IMR-90 (cell line): ENCODE measurements around the gene NFATC1. TPM values are rescaled to one million over a fixed set of nuclear protein-coding genes. Genes with fewer than 3 reads are reported as not detected.

Experiments
- ATAC-seq: fragments of 200-7000 bp; cut with Tn5 transposase; 2 replicates; pipeline ENCODE4 v1.9.1; 2020; ENCODE audit warnings: low read depth, mild to moderate bottlenecking, moderate library complexity
- BruUV-seq: library from RNA; stranded (reverse); fragments of 400-500 nt; replicated peaks from 2 replicates; lab custom pipeline; 2021; lab: Mats Ljungman, UMichigan
- CTCF ChIA-PET: fragments of 300-600 bp; formaldehyde crosslinking; extraction: SDS; loops from one replicate; lab custom pipeline; 2021; ENCODE audit warnings: antibody characterized with exemption; lab: Yijun Ruan, JAX
- POLR2A ChIA-PET: fragments of 300-600 bp; sonication (Branson Sonifier 250); formaldehyde crosslinking; loops from one replicate; lab custom pipeline; 2022; ENCODE audit warnings: antibody characterized with exemption; ENCODE audit not compliant: unreplicated experiment; lab: Charles Lee
- DNase-seq: peaks from one replicate; pipeline ENCODE4 v3.0.0; 2013
- H2AFZ ChIP-seq: replicated peaks from 2 replicates; pipeline ENCODE3; 2013; ENCODE audit warnings: low read length, mild to moderate bottlenecking; ENCODE audit not compliant: poor library complexity
- H2AK5ac ChIP-seq: 2 replicates; pipeline ENCODE4 v1.6.1; 2013; ENCODE audit warnings: low read depth, low read length, inconsistent platforms
- H2AK9ac ChIP-seq: replicated peaks from 2 replicates; pipeline ENCODE3; 2013; ENCODE audit warnings: mild to moderate bottlenecking, low read depth, low read length, moderate library complexity; ENCODE audit not compliant: poor library complexity
- H2BK120ac ChIP-seq: 2 replicates; pipeline ENCODE4 v1.6.1; 2013; ENCODE audit warnings: low read depth, low read length, inconsistent platforms
- H2BK15ac ChIP-seq: 3 replicates; pipeline ENCODE4 v1.6.1; 2013; ENCODE audit warnings: low read depth, low read length, inconsistent platforms
- H2BK20ac ChIP-seq: 2 replicates; pipeline ENCODE4 v1.6.1; 2013; ENCODE audit warnings: low read depth, mild to moderate bottlenecking, inconsistent platforms, low read length, moderate library complexity
- H2BK5ac ChIP-seq: 2 replicates; pipeline ENCODE4 v1.6.1; 2013; ENCODE audit warnings: mild to moderate bottlenecking, low read depth, low read length, inconsistent platforms; ENCODE audit not compliant: poor library complexity, severe bottlenecking
- H3K14ac ChIP-seq: replicated peaks from 2 replicates; pipeline ENCODE4 v1.6.1; 2013; ENCODE audit warnings: low read depth, low read length, inconsistent platforms
- H3K18ac ChIP-seq: 2 replicates; pipeline ENCODE4 v1.6.1; 2013; ENCODE audit warnings: low read depth, low read length, control low read depth
- H3K23ac ChIP-seq: 2 replicates; pipeline ENCODE4 v1.6.1; 2013; ENCODE audit warnings: low read depth, low read length, inconsistent platforms
- H3K27ac ChIP-seq: 2 replicates; pipeline ENCODE4 v1.5.1; 2013; ENCODE audit warnings: mild to moderate bottlenecking, control low read depth, low read length; ENCODE audit not compliant: insufficient read depth
- H3K27me3 ChIP-seq: 2 replicates; pipeline ENCODE4 v1.6.1; 2013; ENCODE audit warnings: low read length; ENCODE audit not compliant: control insufficient read depth, insufficient read depth
- H3K36me3 ChIP-seq: 2 replicates; pipeline ENCODE4 v1.6.1; 2013; ENCODE audit warnings: low read length, mixed read lengths; ENCODE audit not compliant: control insufficient read depth, insufficient read depth
- H3K4ac ChIP-seq: 2 replicates; pipeline ENCODE4 v1.6.1; 2013; ENCODE audit warnings: low read depth, low read length, inconsistent platforms
- H3K4me1 ChIP-seq: 2 replicates; pipeline ENCODE4 v1.6.1; 2013; ENCODE audit warnings: low read length, mixed read lengths; ENCODE audit not compliant: control insufficient read depth, insufficient read depth
- H3K4me2 ChIP-seq: 2 replicates; pipeline ENCODE4 v1.6.1; 2013; ENCODE audit warnings: low read depth, mild to moderate bottlenecking, control low read depth, low read length, moderate library complexity
- H3K4me3 ChIP-seq: 2 replicates; pipeline ENCODE4 v1.5.1; 2013; ENCODE audit warnings: low read depth, mild to moderate bottlenecking, control low read depth, low read length, moderate library complexity; ENCODE audit not compliant: insufficient read depth
- H3K56ac ChIP-seq: 2 replicates; pipeline ENCODE4 v1.6.1; 2013; ENCODE audit warnings: low read length, inconsistent platforms; ENCODE audit not compliant: insufficient read depth; ENCODE audit errors: extremely low read depth
- H3K79me1 ChIP-seq, 2 experiments: 2 replicates each; pipeline ENCODE4 v1.6.1; 2013; ENCODE audit warnings: low read length in 2 of 2, inconsistent platforms in 1 of 2, low read depth in 1 of 2
- H3K9ac ChIP-seq: 2 replicates; pipeline ENCODE4 v1.6.1; 2013; ENCODE audit warnings: low read depth, low read length, control low read depth
- H3K9me1 ChIP-seq: 2 replicates; pipeline ENCODE4 v1.6.1; 2013; ENCODE audit warnings: low read length, inconsistent platforms; ENCODE audit not compliant: insufficient read depth
- H3K9me3 ChIP-seq: 2 replicates; pipeline ENCODE4 v1.6.1; 2013; ENCODE audit warnings: low read length; ENCODE audit not compliant: control insufficient read depth, insufficient read depth
- H4K20me1 ChIP-seq: 2 replicates; pipeline ENCODE4 v1.6.1; 2013; ENCODE audit warnings: low read length, inconsistent platforms; ENCODE audit not compliant: insufficient read depth
- H4K5ac ChIP-seq: 2 replicates; pipeline ENCODE4 v1.6.1; 2013; ENCODE audit warnings: mild to moderate bottlenecking, low read depth, low read length, control low read depth
- H4K8ac ChIP-seq, 2 experiments: 2 replicates each; pipeline ENCODE4 v1.6.1; 2013; ENCODE audit warnings: low read depth in 2 of 2, low read length in 2 of 2, control low read depth in 1 of 2, inconsistent platforms in 1 of 2
- H4K91ac ChIP-seq: 2 replicates; pipeline ENCODE4 v1.6.1; 2013; ENCODE audit warnings: low read depth, low read length, inconsistent platforms; ENCODE audit not compliant: insufficient read depth
- BHLHE40 ChIP-seq: fragments of 150-350 bp; IDR thresholded peaks from 2 replicates; pipeline ENCODE4 v1.6.1; 2016; ENCODE audit warnings: mild to moderate bottlenecking, low read depth, low read length
- CEBPB ChIP-seq: IDR thresholded peaks from 2 replicates; pipeline ENCODE4 v1.6.1; 2012; ENCODE audit warnings: low read depth, low read length, improper control_type of control experiment
- CHD1 ChIP-seq: IDR thresholded peaks from 2 replicates; pipeline ENCODE4 v1.6.1; 2012; ENCODE audit warnings: low read depth, low read length, improper control_type of control experiment
- FOS ChIP-seq: fragments of 150-350 bp; IDR thresholded peaks from 2 replicates; pipeline ENCODE4 v1.6.1; 2016; ENCODE audit warnings: low read depth, low read length
- MAFK ChIP-seq: IDR thresholded peaks from 2 replicates; pipeline ENCODE4 v1.6.1; 2012; ENCODE audit warnings: low read depth, low read length, improper control_type of control experiment
- MAZ ChIP-seq: IDR thresholded peaks from 2 replicates; pipeline ENCODE4 v1.6.1; 2012; ENCODE audit warnings: low read depth, mild to moderate bottlenecking, low read length, improper control_type of control experiment, moderate library complexity, borderline replicate concordance
- MXI1 ChIP-seq: IDR thresholded peaks from 2 replicates; pipeline ENCODE4 v1.6.1; 2012; ENCODE audit warnings: low read depth, mild to moderate bottlenecking, low read length, moderate library complexity, borderline replicate concordance
- NFE2L2 ChIP-seq: fragments of 150-350 bp; IDR thresholded peaks from 2 replicates; pipeline ENCODE4 v1.6.1; 2016; ENCODE audit warnings: low read depth, mild to moderate bottlenecking, low read length
- POLR2A ChIP-seq: IDR thresholded peaks from 2 replicates; pipeline ENCODE4 v1.6.1; 2012; ENCODE audit warnings: mild to moderate bottlenecking, low read depth, low read length
- RCOR1 ChIP-seq: IDR thresholded peaks from 2 replicates; pipeline ENCODE4 v1.6.1; 2012; ENCODE audit warnings: mild to moderate bottlenecking, low read length, improper control_type of control experiment; ENCODE audit not compliant: insufficient replicate concordance
- RFX5 ChIP-seq: IDR thresholded peaks from 2 replicates; pipeline ENCODE4 v1.8.0; 2012; ENCODE audit warnings: low read depth, mild to moderate bottlenecking, low read length, moderate library complexity
- WGBS, 2 experiments: methylation state at CpG; one replicate each; pipeline versions ENCODE4 v1.1.5 to v1.1.7; 2013; ENCODE audit warnings: missing lambda C conversion rate in 2 of 2; ENCODE audit not compliant: insufficient read length in 1 of 2; ENCODE audit errors: extremely low coverage in 2 of 2; 5-methylcytosine and 5-hydroxymethylcytosine counted together
- dilution Hi-C: fragments of 300-500 bp; cut with HindIII; formaldehyde crosslinking; loops from one replicate; pipeline ENCODE4 v1.14.3; 2018; ENCODE audit warnings: low sequenced_read_pairs; ENCODE audit not compliant: unreplicated experiment
- in situ Hi-C: fragments of 300-500 bp; cut with MboI; formaldehyde crosslinking; loops from 3 replicates; pipeline ENCODE4 v1.14.3; 2019; ENCODE audit warnings: low sequenced_read_pairs, inconsistent platforms, mixed read lengths
- intact Hi-C: fragments of 100-400 bp; cut with micrococcal nuclease; formaldehyde crosslinking; loops from 2 replicates; pipeline ENCODE4 v1.10.0; 2022
- polyA plus RNA-seq, 3 experiments: library from polyadenylated mRNA; depleted of rRNA; stranded (reverse); fragments of >200 nt; gene quantifications; 2 replicates each; pipeline ENCODE4 v1.2.3, GENCODE V29; 2012; ENCODE audit warnings: low replicate concordance in 1 of 3
- total RNA-seq: library from RNA; depleted of rRNA; stranded (reverse); fragments of >200 nt; gene quantifications from 2 replicates; pipeline ENCODE4 v1.2.3, GENCODE V29; 2012
- TF ChIP-seq, protein P1 (sequence below): fragments of 150-350 bp; IDR thresholded peaks from 2 replicates; pipeline ENCODE4 v1.6.1; 2017; ENCODE audit warnings: mild to moderate bottlenecking, antibody characterized with exemption, low read length, low read depth
- TF ChIP-seq, protein P2 (sequence below): conservative IDR thresholded peaks from 2 replicates; pipeline ENCODE4 v1.5.1; 2012; ENCODE audit warnings: mild to moderate bottlenecking, low read depth, low read length, improper control_type of control experiment
- TF ChIP-seq, protein P3 (sequence below): fragments of 150-350 bp; IDR thresholded peaks from 2 replicates; pipeline ENCODE4 v1.6.1; 2016; ENCODE audit warnings: low read depth, mild to moderate bottlenecking, low read length, moderate library complexity, borderline replicate concordance

Gene NFATC1
- total and polyA plus RNA-seq, 2 of the 4 experiments (the other 2 are of a cell fraction) = 0.36 to 1.8 TPM

DNA sequence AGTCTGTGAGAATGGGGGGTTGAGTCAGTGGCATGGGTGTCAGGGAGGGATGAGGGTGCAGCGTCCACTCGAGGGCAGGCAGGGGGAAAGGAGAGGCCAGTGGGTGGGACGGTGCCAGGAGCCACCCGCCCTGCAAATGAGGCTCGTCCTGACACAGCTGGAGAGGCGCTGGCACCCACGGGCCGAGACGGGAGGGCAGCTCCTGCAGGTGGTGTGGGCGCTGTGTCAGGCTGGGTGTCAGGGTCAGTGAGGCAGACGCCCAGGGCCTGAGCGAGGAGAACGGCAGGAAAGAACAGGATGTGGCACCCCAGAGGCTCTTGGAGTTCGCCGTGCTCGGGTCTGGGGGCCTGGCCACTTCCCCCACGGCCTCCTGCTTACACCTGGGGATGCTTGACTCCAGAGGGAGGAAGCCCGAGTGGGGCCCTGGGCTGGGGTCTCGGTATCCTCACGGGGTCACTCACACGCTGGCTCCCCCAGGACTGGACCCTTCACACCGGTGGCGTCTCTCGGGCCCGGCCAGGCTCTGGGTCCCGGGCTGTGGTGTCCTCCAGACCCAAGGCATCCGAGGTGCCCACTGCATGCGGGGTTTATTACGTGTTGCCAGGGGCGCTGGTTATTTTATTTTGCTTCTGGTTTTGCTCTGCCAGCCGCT, 153.4 kb downstream of the NFATC1 start:
- no peak overlapping the region for H2BK20ac ChIP-seq
- no peak overlapping the region for H4K5ac ChIP-seq
- no TSS peak for BruUV-seq
- in situ Hi-C loops = no loop called here
- H2AK5ac ChIP-seq = no peak overlapping the region
- H4K8ac ChIP-seq = no peak overlapping the region
- H2BK5ac ChIP-seq = no peak overlapping the region
- H3K27me3 ChIP-seq = peaks cover 16% of the 10 kb centered on the region
- no peaks in the 10 kb centered on the region for H3K36me3 ChIP-seq
- TF ChIP-seq CEBPB = no peak
- no peak for TF ChIP-seq POLR2A
- TF ChIP-seq MAFK = no peak
- TF ChIP-seq MAZ = no peak
- TF ChIP-seq RFX5 = no peak
- TF ChIP-seq, protein P1, sequence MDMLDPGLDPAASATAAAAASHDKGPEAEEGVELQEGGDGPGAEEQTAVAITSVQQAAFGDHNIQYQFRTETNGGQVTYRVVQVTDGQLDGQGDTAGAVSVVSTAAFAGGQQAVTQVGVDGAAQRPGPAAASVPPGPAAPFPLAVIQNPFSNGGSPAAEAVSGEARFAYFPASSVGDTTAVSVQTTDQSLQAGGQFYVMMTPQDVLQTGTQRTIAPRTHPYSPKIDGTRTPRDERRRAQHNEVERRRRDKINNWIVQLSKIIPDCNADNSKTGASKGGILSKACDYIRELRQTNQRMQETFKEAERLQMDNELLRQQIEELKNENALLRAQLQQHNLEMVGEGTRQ = no peak
- no peak for TF ChIP-seq BHLHE40
- no peak for TF ChIP-seq RCOR1
- no peak for TF ChIP-seq MXI1
- no peak for TF ChIP-seq FOS
- TF ChIP-seq NFE2L2 = no peak
- TF ChIP-seq, protein P2, sequence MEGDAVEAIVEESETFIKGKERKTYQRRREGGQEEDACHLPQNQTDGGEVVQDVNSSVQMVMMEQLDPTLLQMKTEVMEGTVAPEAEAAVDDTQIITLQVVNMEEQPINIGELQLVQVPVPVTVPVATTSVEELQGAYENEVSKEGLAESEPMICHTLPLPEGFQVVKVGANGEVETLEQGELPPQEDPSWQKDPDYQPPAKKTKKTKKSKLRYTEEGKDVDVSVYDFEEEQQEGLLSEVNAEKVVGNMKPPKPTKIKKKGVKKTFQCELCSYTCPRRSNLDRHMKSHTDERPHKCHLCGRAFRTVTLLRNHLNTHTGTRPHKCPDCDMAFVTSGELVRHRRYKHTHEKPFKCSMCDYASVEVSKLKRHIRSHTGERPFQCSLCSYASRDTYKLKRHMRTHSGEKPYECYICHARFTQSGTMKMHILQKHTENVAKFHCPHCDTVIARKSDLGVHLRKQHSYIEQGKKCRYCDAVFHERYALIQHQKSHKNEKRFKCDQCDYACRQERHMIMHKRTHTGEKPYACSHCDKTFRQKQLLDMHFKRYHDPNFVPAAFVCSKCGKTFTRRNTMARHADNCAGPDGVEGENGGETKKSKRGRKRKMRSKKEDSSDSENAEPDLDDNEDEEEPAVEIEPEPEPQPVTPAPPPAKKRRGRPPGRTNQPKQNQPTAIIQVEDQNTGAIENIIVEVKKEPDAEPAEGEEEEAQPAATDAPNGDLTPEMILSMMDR = no peak
- TF ChIP-seq, protein P3, sequence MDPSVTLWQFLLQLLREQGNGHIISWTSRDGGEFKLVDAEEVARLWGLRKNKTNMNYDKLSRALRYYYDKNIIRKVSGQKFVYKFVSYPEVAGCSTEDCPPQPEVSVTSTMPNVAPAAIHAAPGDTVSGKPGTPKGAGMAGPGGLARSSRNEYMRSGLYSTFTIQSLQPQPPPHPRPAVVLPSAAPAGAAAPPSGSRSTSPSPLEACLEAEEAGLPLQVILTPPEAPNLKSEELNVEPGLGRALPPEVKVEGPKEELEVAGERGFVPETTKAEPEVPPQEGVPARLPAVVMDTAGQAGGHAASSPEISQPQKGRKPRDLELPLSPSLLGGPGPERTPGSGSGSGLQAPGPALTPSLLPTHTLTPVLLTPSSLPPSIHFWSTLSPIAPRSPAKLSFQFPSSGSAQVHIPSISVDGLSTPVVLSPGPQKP = no peak
- no peak for TF ChIP-seq CHD1
- no peak overlapping the region for H4K91ac ChIP-seq
- no peak overlapping the region for H3K4ac ChIP-seq
- no peaks in the 10 kb centered on the region for H3K9me1 ChIP-seq
- no peak overlapping the region for H3K4me3 ChIP-seq
- no peak for ATAC-seq
- CTCF ChIA-PET = no interaction called here
- no peaks in the 10 kb centered on the region for H3K4me1 ChIP-seq
- H3K14ac ChIP-seq = no peak overlapping the region
- H3K27ac ChIP-seq = no peak overlapping the region
- no peak overlapping the region for H3K56ac ChIP-seq
- H3K79me1 ChIP-seq = no peaks in the 10 kb centered on the region
- H3K23ac ChIP-seq = no peak overlapping the region
- no peak overlapping the region for H2AFZ ChIP-seq
- no peak overlapping the region for H3K18ac ChIP-seq
- POLR2A ChIA-PET = no interaction called here
- intact Hi-C loops = no loop called here
- dilution Hi-C loops = no loop called here
- no peak overlapping the region for H3K9ac ChIP-seq
- no peaks in the 10 kb centered on the region for H4K20me1 ChIP-seq
- no peak overlapping the region for H3K4me2 ChIP-seq
- no peak overlapping the region for H2BK15ac ChIP-seq
- WGBS, 2 experiments = 86% methylated on average over 13 of the region's 31 CpGs; no CpG with 5 or more reads in 1 of the 2 experiments
- no peak for DNase-seq
- H2AK9ac ChIP-seq = no peak overlapping the region
- no peak overlapping the region for H2BK120ac ChIP-seq
- no peaks in the 10 kb centered on the region for H3K9me3 ChIP-seq
